HG03095 (cell line): ENCODE data around the gene MANSC4.
A peak's percentile ranks its signal among the peaks of the same experiment; 100 is the strongest.

Experiments used
- ATAC-seq: cut with Tn5 transposase; IDR thresholded peaks from one replicate; pipeline ENCODE4 v1.9.1; 2021; ENCODE audit warnings: moderate library complexity; ENCODE audit not compliant: unreplicated experiment

Gene MANSC4

DNA sequence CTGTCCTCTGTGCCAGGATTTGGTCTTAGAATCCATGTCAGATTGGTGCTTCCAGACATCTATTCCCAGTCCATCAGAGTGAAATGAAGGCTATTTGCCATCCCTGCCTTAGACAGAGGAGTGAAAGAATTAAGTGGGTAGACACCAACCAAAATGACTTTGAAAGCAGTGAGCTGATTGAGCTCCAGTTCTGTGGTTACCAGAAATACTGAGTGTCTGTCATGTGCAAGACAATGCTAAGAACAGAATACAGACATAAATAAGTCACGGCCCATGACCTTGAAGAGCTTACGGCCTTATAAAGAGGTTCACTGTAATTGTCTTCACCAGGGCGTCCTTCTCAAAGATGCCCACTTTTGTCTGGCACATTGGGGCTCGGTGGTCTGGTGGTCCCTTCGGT is 21.6 kb upstream of the MANSC4 start:
- no peak for ATAC-seq

DNA sequence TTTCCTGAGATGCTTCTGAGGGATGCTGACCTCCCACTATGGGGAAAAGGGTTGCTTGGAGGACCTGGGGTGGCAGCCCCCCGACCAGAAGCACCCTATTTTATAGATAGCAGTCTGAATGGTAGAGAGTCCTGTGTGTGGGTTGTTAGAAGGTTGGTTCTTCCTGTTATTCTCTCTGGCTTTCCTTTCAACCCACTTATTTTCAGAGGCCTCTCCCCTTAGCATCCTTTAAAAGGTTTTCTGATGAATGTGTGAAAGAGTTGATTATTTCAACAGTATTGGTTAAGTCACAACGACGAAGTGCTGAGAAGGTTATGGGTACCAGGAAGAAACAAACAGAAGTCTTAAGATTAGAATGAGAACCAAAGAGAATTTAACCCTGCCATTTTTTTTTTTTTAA is 20.8 kb upstream of the MANSC4 start:
- no peak for ATAC-seq

DNA sequence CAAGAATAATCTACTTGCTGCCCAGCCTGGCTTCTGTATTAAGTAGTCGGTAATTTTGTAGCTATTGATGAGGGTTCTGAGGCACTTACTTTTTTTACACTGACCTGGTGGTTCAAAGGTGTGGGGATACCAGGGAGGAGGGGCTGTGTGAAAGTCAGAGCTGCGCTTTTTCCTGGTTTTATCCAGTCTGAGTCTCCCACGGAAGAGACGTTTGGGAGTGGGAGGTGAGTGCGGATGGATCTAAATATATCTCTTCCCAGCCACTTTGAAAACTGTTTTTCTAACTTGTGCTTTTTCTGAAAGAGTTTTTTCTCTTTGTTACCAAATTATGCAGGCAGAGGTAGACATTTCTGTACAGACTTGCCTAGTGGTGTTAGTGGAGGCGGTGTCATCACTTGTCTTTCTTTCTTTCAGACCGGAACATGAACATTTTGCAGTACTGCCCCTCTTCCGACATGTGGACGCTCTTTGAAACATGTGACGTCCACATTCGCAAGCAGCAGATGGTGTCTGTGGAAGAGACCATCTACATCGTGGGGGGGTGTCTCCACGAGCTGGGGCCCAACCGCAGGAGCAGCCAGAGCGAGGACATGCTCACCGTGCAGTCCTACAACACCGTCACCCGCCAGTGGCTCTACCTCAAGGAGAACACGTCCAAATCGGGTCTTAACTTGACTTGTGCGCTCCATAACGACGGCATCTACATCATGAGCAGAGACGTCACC is 17.4 kb upstream of the MANSC4 start:
- ATAC-seq = no peak

DNA sequence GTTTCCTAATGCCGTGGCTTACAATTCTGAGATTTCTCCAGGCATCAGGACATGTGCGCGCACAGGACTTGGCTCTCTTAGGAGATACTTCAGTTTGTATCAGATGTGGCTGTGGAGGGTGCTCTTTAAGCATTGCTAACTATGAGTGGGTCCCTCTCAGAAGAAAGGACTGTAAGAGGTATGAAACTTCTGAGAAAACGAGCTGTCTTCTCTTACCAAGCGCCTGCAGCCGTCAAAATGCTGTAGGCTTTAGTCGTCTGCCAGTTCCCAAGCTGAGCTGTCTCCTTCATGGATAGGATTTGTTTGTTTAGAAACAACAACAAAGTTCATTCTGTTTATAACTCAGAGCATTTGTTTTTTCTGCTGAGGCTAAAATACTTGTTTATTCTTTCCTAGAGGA is 16.1 kb upstream of the MANSC4 start:
- ATAC-seq = no peak

DNA sequence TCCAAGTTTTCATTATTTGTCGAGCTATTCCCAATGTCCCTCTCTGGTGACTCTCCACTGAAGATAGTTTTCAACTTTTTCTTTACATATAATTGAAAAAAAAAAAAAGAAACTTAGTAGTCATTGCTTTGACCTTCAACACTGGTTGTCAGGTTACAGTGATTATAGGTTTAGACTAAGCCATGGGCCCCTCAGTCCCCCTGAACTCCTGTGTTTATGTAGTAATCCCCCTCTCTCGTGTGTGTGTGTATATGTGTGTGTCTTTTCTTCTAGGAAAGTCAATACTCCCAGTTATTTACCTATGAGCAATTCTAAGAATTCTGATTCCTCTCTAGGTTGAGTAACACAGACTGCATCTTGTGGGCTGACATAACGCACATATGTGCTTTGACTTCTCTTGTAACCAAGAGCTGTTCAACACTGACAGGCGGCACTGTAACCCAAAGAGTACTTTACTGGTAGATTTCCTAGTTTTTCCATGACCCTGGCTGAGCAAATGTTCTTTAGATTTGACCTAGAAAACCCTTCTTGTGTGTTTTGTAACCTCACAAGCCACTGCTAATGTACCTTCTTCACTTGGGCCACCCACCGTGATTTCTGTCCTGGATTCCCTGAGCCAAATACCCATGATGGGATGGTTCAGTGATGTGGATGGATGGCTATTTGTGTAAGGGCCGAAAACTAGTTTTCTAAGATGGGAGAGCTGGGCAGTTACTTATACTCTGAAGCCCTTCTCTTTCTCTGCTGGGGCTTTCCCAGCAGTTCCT is 15.0 kb upstream of the MANSC4 start:
- ATAC-seq = no peak

DNA sequence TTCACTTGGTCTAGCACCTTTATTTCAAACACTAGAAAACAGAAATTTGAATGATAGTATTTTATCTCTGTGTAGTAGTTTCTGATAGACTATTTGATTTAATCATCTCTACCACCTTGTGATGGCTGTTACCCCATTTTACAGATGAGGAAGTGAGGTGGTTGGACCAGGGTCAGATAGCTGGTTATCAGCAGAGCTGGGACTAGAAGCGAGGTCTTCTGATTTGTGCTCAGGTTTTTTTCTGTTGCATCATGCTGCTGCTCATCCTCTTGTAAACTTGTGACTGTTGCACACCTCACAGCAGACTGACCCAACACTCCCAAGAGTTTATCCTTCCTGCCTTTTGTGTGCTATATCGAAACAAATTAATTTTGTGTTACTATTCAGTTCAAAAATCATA is 10.1 kb upstream of the MANSC4 start:
- no peak for ATAC-seq

DNA sequence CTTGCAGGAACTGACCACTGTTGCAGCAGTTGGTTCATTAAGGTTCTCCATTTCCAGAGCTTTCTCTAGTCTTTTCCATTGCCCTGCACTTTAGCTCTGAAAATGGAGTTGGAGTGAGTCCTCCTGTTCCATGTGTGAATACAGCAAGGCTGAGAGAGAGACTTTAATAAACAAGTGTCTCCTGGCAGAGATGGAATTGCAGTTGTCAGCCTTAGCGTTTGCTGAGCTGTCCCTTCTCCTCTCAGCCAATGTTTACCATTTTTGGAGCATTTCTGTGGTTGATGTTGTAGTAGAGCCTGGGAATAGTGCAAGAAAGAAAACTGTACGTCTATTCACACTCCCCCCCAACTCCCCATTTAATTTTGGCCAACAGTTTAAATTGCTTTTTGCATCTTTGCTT is 7.5 kb upstream of the MANSC4 start:
- ATAC-seq = no peak

DNA sequence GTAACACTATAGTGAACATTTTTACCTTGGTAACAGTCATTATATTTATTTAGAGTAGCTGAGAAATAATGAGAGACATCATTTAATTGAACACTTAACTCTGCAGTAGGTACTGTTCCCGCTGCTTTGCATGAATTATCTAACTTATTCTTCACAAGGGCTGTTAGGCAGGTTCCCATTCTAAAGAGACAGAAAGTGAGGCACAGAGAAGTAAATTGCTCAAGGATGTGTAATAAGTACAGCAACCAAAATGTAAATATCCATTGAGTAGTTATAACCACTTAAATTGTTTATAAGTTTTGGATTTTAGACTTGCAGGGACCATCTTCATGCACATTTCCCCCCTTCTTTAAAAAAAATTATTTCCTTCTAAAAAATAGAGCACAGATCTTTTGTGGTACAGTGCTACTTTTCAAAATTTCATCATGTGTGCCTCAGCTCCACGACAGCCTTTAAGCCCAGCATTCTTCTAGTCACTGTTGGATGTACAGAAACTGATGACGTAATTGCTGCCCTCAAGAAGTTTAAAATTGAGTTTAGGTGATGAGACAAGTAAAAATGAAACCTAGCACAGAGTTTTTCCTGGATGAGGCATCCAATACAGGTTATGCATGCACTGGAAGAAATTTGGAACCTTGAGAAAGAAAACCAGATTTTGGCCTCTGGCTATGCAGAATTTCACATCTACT is 6.0 kb upstream of the MANSC4 start:
- no peak for ATAC-seq

DNA sequence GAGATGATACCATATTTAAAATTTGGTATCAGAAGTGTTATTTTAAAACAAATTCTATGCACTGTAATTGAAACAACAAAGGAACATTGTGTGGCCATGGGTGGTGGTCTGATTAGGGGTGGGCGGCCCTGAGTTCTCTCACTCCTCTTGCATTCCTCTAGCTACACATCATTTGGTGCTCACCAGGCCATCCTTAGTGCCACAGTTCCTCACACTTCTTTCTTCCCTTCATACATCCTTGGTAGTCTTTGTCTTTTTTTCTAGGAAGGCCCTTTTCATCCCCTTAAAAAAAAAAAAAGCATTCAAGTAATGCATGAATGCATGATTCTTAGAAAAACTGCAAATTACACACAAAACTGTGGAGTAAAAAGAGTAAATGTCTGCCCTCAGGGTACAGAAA is 2.4 kb upstream of the MANSC4 start:
- no peak for ATAC-seq

DNA sequence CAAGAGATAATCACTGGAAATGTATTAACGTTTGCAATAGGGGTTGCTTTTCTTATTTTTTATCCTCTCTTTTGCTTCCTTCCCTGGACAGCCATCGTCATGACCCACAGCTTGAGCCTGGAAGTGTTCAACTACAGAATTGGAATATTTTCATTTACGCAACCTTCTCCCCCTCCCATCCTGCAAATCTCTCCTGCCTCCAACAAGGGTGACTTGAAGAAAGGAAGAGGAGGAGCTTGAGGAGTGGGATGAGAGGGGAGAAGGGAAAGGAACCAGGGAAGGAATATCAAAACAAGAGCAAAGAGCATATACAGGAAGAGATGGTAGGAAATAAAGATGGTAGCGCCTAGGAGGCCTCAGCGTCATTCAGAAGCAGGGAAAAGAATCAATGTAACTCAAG is 1.6 kb upstream of the MANSC4 start:
- no peak for ATAC-seq

DNA sequence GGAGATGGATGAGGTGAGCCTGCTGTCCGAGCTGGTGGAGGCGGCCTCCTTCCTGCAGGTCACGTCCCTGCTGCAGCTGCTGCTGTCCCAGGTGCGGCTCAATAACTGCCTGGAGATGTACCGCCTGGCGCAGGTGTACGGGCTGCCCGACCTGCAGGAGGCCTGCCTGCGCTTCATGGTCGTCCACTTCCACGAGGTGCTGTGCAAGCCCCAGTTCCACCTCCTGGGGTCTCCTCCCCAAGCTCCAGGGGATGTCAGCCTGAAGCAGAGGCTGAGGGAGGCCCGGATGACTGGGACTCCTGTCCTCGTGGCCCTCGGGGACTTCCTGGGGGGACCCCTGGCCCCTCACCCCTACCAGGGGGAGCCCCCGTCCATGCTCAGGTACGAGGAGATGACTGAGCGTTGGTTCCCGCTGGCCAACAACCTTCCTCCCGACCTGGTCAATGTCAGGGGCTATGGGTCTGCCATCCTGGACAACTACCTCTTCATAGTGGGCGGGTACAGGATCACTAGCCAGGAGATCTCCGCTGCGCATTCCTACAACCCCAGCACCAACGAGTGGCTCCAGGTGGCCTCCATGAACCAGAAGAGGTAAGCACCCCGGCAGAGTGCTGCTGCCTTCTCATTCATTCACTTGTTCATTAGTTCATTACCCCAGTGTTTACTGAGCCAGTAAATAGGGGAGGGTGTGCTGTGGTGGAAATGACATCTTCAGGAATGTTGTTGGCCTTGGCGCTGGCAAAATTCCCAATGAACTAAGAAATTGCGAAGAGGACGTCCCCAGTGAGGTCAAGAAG is 774 bp upstream of the MANSC4 start:
- peak; percentile 39 for ATAC-seq

DNA sequence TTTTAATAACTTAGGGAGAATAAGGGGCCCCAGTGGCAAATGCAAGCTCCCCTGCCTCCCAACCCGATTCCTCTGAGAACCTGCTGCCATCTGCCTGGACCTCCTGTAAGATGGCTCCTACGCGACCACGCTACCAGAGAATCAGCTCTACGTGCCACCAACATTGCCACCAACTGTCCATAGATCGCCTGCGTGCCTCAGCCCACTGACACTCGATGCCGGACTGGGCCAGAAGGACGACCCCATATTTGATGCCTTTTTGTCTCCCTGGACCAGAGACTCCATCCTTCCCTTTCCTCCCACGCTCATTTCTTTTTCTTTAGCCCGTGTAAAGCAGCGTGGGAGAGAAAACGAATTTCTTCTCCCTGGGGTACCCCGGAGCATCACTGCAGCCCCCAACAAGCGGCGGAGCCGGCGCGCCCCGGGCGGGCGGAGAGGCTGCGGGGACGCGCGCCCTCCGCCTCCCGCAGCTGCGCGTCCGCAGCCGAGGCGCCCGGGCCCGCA is 568 bp downstream of the MANSC4 start:
- ATAC-seq = peak; percentile 8

DNA sequence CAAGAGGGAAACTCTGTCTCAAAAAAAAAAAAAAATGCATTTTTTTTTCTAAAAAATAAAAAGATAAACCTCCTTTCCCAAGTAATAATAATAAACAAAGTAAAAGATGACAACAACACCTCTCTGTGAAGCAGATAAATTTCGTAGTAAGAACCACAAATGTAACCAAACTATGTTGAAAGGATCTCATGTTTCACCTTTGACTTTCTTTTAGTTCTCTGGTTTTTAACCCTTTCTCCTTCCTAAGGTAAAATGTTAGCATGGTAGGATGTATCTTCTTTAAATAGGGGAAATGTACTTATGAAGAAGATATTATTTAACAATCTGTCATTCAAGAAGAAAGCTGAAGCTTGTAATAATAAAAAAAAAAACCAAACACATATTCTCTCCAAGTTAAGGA is 1.8 kb downstream of the MANSC4 start:
- ATAC-seq = no peak

DNA sequence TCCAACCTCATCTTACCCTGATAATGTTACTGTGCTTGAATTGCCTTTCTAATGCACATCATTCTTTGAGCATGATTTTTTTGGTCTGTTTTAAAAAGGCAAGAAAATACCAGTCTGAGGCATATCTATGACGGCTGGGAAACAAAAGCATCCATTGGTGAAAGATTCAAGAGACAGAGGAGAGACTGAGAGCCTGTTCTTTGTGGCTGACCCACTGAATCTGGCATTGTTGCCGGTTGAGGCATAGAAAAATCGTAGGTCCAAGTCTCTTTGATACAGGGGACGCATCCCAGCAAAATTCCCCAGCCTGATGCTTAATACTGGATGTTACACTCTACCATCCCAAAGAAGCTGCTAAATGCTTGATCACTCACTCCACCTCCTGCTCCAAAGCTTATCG is 2.9 kb downstream of the MANSC4 start:
- ATAC-seq = no peak

DNA sequence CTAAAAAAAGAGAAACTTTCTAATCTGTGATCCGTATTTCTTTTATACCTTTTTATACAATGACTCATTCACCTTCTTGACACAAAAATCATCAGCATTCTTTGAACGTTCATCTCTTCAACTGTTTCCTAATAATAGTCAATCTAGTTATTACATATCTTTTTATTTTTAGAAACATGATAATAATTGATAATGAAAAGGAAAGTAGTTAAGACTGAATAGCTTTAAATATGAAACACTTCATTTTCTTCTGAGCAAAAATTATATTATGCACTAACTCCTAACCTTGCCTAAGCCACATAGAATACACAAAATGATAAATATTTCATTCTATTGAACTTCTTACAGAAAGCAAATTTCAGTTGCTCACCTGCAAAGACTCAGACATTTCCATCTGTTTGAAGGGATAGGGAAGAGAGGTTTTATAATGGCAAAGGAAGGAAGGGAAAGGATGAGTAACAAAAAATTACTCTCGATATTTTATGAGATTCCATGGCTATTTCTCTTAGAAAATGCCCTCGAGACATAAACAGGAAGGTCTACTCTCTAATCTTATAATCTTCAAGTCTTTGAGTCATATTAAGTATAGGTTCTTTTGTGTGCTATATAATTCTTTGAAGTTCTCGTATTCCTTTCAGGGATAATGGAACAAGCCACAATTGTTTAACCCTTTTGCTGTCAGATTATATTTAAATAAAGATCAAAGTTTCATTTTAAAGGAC is 7.5 kb downstream of the MANSC4 start:
- ATAC-seq = no peak

DNA sequence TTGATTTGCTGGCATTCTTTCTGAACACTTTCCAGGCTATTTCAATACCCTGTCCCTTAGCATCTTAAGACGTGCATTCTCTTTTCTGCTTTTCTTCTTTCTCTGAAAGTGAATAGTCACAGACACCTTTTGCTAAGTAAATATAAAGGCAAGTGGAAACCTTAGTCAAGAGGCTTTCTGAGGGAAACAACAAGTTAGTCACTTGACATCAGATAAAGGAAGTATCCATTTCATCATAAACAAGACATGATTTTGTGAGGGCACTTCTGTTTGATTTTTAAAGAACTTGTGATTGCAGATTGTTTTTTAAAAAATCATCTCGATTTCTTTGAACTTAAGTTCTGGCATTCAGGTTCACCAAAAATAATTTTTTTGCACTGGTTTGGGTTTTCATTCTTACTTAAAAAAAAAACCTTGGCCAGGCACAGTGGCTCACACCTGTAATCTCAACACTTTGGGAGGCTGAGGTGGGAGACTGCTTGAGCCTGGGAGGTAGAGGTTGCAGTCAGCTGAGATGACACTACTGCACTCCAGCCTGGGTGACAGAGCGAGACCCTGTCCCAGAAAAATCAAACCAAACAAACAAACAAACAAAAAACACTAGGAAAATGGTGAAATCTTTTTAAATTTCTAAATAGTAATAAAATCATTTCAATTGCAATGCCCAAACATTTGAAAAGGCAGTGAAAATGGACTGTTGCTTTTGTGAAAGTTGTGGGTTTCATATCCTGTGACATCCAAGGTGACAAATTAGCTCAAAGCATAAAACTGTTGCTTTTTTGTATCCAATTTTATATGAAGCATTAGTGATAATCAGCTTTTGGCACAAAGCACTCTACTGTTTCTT is 8.3 kb downstream of the MANSC4 start:
- no peak for ATAC-seq

DNA sequence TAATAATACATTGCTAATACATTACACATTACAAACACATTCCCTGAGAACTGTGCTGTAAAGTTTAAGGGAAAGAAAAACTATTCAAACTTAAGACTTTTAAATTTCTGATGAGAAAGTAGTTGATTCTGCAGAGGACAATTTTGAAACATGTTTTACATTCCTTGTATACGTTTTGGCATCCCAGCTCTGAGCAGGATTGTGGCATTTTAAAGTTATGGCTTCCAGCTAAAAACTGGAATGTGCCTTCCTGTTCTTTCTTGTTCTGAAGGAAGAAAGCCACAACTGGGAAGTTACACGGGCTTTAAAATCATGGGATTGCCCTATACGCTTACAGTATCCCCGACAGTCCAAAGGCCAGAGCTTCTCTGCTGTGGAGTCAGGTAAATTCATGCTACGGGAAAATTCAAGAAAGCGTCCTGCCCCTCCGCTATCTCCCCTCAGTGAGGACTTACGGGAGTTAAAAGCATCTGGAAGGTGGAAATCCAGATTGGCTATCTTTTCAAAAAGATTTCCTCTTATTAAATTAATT is 10.8 kb downstream of the MANSC4 start:
- ATAC-seq = no peak

DNA sequence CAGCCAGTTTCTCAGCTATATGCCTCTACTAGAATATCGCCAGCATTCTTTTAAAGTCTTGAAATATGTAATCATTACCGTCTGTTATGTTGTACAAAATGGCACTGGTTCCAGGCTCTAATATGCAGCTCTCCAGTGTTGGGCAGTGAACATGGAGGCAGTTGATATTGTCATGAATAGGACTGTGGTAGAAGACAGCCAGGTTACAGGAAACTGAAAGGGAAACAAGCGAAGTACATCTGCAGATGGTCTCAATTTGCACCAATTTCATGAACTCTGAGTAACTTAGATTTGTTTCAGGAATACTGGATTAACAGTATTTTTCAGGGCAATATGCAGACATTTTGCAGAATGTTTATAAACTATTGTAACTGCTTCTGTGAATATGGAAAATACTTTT is 13.4 kb downstream of the MANSC4 start:
- ATAC-seq = no peak

DNA sequence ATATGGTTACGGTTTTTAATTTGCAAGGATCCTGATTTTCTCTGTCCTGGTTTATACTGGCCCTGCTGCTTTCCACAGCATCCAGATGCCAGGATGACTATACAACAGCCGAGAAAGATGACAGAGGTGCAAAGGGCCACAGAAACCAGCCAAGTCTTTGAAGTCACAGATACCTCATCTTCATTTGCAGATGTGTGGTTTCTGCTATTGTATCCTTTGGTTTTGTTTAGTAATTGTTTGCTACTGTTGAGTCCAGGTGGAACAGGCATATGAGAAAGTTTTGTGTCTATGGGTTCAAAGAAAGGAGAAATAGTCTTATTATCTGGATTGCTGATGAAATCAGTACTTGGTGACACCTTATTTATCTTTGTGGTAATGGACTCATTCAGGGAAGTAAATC is 17.3 kb downstream of the MANSC4 start:
- ATAC-seq = no peak
